Effector memory CD4-positive, alpha-beta T cell (primary cell): ENCODE measurements around the gene PCBP4.

Experiments
- DNase-seq, 3 donors: peaks; one replicate each; pipeline ENCODE4 v3.0.0-alpha.2; 2020
- H3K27ac ChIP-seq: 2 replicates; pipeline ENCODE4 v1.7.0; 2013; ENCODE audit warnings: mild to moderate bottlenecking, low read length, moderate library complexity; ENCODE audit not compliant: insufficient read depth, poor library complexity, severe bottlenecking
- H3K27me3 ChIP-seq: replicated peaks from 2 replicates; pipeline ENCODE4 v1.7.0; 2013; ENCODE audit warnings: mild to moderate bottlenecking, low read length; ENCODE audit not compliant: insufficient read depth, control insufficient read depth, poor library complexity, severe bottlenecking
- H3K36me3 ChIP-seq: 2 replicates; pipeline ENCODE4 v1.7.0; 2013; ENCODE audit warnings: mild to moderate bottlenecking, low read length, moderate library complexity; ENCODE audit not compliant: control insufficient read depth, insufficient read depth
- H3K4me1 ChIP-seq: 2 replicates; pipeline ENCODE4 v1.7.0; 2013; ENCODE audit warnings: low read length, mild to moderate bottlenecking; ENCODE audit not compliant: control insufficient read depth, insufficient read depth, poor library complexity, severe bottlenecking
- H3K4me3 ChIP-seq: 2 replicates; pipeline ENCODE4 v1.7.0; 2013; ENCODE audit warnings: low read length, low read depth, mild to moderate bottlenecking; ENCODE audit not compliant: insufficient read depth, poor library complexity, severe bottlenecking
- H3K9me3 ChIP-seq: 2 replicates; pipeline ENCODE4 v1.7.0; 2013; ENCODE audit warnings: mild to moderate bottlenecking, low read length, moderate library complexity; ENCODE audit not compliant: control insufficient read depth

Gene PCBP4

GRCh38 chr3:51955893-51956770, 11.1 kb downstream of the PCBP4 start:
- Histone ChIP-seq H3K36me3 (peaks cover 6% of the 10 kb centered on the region), H3K4me3 (peak overlapping the region; percentile 61), H3K27me3 (peaks cover 11% of the 10 kb centered on the region), H3K27ac (no peak overlapping the region), H3K9me3 (no peaks in the 10 kb centered on the region), H3K4me1 (peaks cover 10% of the 10 kb centered on the region)
- DNase-seq, result no peak

GRCh38 chr3:51955175-51955892, 11.9 kb downstream of the PCBP4 start, which contains the start of gene GPR62:
TSS of gene GPR62 (plus strand) at chr3:51955381. CDS start at chr3:51955653, 272 bp downstream.
- Histone ChIP-seq H3K27ac (no peak within 1 kb of the TSS), H3K4me3 (peak within 1 kb of the TSS; percentile 61), H3K9me3 (no peaks in the 10 kb centered on the region), H3K4me1 (peaks cover 10% of the 10 kb centered on the region), H3K36me3 (peaks cover 3% of the 10 kb centered on the region), H3K27me3 (peaks cover 11% of the 10 kb centered on the region)
- no peak for DNase-seq

- DNase-seq, result no peak
- H3K4me3 ChIP-seq, result no peak overlapping the region
Observed at GRCh38 chr3:51954713-51955112, 12.5 kb downstream of the PCBP4 start.

GRCh38 chr3:51954105-51954504, 13.1 kb downstream of the PCBP4 start:
- Histone ChIP-seq H3K27me3 (peaks cover 11% of the 10 kb centered on the region), H3K4me3 (no peak overlapping the region), H3K27ac (no peak overlapping the region), H3K4me1 (peaks cover 10% of the 10 kb centered on the region), H3K36me3 (no peaks in the 10 kb centered on the region), H3K9me3 (no peaks in the 10 kb centered on the region)
- no peak for DNase-seq

More at GRCh38 chr3:51954713-51955112, 12.5 kb downstream of the PCBP4 start:
- Histone ChIP-seq H3K9me3 (no peaks in the 10 kb centered on the region), H3K27ac (no peak overlapping the region), H3K27me3 (peaks cover 11% of the 10 kb centered on the region), H3K36me3 (no peaks in the 10 kb centered on the region), H3K4me1 (peaks cover 10% of the 10 kb centered on the region)

- Histone ChIP-seq H3K9me3 (no peaks in the 10 kb centered on the region), H3K4me3 (no peak overlapping the region), H3K27me3 (peaks cover 11% of the 10 kb centered on the region), H3K4me1 (peaks cover 10% of the 10 kb centered on the region), H3K36me3 (no peaks in the 10 kb centered on the region), H3K27ac (no peak overlapping the region)
- no peak for DNase-seq
Observed at GRCh38 chr3:51953445-51953844, 13.8 kb downstream of the PCBP4 start.

- DNase-seq, result no peak
- Histone ChIP-seq H3K9me3 (no peaks in the 10 kb centered on the region), H3K27ac (no peak overlapping the region), H3K4me3 (no peak overlapping the region), H3K4me1 (no peaks in the 10 kb centered on the region), H3K27me3 (no peaks in the 10 kb centered on the region), H3K36me3 (no peaks in the 10 kb centered on the region)
Observed at GRCh38 chr3:51950899-51951298, 16.4 kb downstream of the PCBP4 start.

GRCh38 chr3:51949121-51949520, 18.1 kb downstream of the PCBP4 start:
- H3K27me3 ChIP-seq, result no peaks in the 10 kb centered on the region
- H3K4me1 ChIP-seq, result no peaks in the 10 kb centered on the region
- no peak overlapping the region for H3K27ac ChIP-seq
- H3K36me3 ChIP-seq, result no peaks in the 10 kb centered on the region
- no peak for DNase-seq
- H3K4me3 ChIP-seq, result no peak overlapping the region
- H3K9me3 ChIP-seq, result no peaks in the 10 kb centered on the region

- Histone ChIP-seq H3K4me3 (no peak overlapping the region), H3K27me3 (no peaks in the 10 kb centered on the region), H3K36me3 (no peaks in the 10 kb centered on the region), H3K4me1 (peaks cover 3% of the 10 kb centered on the region), H3K9me3 (no peaks in the 10 kb centered on the region), H3K27ac (no peak overlapping the region)
- DNase-seq, result no peak
Observed at GRCh38 chr3:51948016-51948580, 19.2 kb downstream of the PCBP4 start.

GRCh38 chr3:51947215-51947900, 19.9 kb downstream of the PCBP4 start:
- no peak overlapping the region for H3K4me3 ChIP-seq
- H3K36me3 ChIP-seq, result no peaks in the 10 kb centered on the region
- H3K4me1 ChIP-seq, result peaks cover 10% of the 10 kb centered on the region
- H3K27me3 ChIP-seq, result no peaks in the 10 kb centered on the region
- H3K9me3 ChIP-seq, result no peaks in the 10 kb centered on the region
- H3K27ac ChIP-seq, result no peak overlapping the region
- DNase-seq, result no peak
